GM10266 (cell line): ENCODE measurements around the gene ZNF787.
A peak's percentile ranks its signal among the peaks of the same experiment; 100 is the strongest.

Experiments used
- DNase-seq: peaks from one replicate; pipeline ENCODE4 v3.0.0; 2012; ENCODE audit errors: extremely low spot score
- TF ChIP-seq, protein P1 (sequence below): IDR thresholded peaks from 2 replicates; pipeline ENCODE4 v1.5.1; 2012; ENCODE audit warnings: mild to moderate bottlenecking, low read depth; ENCODE audit not compliant: control insufficient read depth, insufficient read depth; ENCODE audit errors: missing control alignments

ZNF787 gene

DNA sequence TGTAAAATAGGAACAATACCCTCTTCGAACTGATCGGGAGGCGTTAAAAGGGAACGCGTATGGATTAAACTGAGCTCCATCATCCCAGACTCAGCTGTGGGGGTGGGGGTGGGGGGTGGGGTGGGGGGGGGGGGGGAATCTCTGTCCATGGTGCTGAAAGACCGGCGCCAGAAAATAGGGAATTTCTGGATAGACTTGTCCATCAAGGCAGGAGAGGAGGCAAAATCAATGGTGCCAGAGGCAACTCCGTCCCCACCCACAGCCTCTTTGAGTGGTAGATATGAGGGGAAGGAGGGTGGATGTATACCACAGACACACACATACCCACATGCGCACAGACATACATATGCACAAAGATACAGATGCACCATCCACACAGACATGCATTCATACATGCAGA is 37.4 kb downstream of the ZNF787 start:
- TF ChIP-seq, protein P1, sequence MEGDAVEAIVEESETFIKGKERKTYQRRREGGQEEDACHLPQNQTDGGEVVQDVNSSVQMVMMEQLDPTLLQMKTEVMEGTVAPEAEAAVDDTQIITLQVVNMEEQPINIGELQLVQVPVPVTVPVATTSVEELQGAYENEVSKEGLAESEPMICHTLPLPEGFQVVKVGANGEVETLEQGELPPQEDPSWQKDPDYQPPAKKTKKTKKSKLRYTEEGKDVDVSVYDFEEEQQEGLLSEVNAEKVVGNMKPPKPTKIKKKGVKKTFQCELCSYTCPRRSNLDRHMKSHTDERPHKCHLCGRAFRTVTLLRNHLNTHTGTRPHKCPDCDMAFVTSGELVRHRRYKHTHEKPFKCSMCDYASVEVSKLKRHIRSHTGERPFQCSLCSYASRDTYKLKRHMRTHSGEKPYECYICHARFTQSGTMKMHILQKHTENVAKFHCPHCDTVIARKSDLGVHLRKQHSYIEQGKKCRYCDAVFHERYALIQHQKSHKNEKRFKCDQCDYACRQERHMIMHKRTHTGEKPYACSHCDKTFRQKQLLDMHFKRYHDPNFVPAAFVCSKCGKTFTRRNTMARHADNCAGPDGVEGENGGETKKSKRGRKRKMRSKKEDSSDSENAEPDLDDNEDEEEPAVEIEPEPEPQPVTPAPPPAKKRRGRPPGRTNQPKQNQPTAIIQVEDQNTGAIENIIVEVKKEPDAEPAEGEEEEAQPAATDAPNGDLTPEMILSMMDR = no peak
- no peak for DNase-seq

DNA sequence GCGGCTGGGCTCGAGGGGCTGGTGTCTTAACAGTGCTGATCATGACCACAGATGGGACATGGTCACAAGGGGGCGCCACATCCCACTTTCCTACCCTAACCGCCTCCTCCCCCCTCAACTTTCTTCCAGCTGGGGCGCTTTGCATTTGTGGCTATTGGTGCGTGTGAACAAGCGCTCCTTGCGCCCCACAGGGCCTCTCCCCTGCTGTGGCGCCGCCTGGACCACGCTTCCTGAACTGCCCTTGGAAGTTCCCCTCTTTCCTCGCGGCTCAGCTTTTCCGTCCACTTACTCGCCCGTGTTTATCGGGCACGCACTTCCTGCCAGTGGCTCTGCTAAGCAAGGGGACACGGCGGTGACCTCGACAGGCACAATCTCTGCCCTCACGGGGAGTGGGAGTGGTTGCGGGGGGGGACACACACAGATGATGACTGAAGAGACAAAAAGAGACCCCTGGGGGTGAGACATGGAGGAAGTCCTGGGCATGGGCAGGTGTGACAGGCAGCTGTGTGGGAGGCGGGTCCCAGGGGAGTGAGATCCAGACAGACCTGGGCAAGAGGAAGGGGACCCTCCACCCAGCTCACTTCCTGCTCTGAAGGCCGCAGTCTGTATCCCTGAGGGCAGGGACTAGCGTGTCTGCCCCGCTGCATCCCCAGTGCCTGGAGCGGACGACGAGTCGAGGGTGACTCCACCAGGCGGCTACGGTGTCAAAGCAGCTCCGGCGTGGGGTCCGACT is 40.3 kb downstream of the ZNF787 start:
- peak; percentile 89 for DNase-seq
- TF ChIP-seq, protein P1 = peak; percentile 62

DNA sequence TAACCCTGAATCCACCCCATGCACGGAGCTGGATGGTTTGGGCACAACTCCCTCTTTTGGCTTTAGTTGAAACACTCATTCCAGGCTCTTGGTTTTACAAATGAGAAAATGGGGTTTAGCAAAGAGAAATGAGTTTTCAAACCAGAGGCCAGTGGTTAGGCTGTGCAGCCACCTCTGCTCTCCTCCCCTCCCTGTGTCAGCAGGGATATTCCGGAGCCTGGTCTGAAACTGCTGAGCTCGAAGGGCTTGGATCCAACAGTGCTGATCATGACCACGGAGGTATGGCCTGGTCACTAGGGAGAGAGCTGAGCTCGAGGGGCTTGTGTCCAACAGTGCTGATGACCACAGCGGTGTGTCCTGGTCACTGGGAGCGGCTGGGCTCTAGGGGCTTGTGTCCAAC is 41.5 kb downstream of the ZNF787 start:
- no peak for DNase-seq
- TF ChIP-seq, protein P1 = peak; percentile 1

DNA sequence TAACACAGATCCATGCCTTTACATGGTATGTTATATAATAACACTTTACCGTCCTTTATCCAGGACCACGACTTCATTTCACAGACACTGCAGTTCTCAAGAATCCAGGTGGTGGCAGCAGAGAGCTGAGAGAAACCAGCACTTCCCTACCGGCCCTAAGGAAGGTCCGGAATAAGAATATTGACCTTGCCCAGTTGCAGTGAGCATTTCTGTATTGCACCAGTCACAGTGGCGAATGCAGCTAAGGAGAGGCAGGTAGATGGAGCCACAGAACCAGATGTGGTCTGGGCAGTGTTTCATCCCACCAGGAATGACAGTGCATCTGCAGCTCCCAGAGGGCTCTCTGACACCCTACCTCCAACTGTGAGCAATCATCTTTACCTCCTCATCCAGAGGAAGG is 44.6 kb downstream of the ZNF787 start:
- DNase-seq = no peak
- TF ChIP-seq, protein P1 = peak; percentile 51

DNA sequence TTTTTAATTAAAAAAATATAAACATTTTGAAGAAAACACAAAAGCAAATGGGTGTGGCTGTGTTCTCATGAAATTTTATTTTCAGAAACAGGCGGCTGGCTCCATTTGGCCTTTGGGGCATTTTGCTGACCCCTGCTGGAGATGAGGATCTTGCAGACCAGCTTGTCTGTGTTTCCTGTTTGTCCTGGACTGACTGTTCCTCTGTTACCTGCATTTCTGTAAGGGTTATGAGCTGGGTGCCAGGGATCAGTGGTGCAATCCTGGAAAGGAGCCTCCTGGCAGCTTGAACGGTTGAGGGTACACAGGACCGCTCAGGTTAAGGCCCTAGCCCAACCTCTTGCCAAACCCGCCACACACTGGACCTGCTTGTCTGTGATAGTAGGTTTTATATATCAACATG is 49.9 kb downstream of the ZNF787 start:
- TF ChIP-seq, protein P1 = peak; percentile 39
- no peak for DNase-seq

DNA sequence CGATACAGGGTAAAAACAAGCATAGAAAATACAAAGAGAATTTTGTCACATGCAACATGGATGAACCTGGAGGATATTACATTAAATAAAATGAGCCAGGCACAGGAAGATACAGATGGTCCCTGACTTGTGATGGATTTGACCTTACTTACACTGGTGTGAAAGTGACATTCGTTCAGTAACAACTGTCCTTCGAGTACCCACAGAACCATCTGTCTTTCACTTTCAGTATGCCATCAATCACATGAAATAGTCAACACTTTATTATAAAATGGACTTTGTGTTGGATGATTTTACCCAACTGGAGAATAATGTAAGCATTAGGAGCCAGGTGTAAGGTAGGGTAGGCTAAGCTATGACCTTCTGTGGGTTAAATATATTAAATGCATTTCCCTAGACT is 51.5 kb downstream of the ZNF787 start:
- TF ChIP-seq, protein P1 = no peak
- DNase-seq = no peak

DNA sequence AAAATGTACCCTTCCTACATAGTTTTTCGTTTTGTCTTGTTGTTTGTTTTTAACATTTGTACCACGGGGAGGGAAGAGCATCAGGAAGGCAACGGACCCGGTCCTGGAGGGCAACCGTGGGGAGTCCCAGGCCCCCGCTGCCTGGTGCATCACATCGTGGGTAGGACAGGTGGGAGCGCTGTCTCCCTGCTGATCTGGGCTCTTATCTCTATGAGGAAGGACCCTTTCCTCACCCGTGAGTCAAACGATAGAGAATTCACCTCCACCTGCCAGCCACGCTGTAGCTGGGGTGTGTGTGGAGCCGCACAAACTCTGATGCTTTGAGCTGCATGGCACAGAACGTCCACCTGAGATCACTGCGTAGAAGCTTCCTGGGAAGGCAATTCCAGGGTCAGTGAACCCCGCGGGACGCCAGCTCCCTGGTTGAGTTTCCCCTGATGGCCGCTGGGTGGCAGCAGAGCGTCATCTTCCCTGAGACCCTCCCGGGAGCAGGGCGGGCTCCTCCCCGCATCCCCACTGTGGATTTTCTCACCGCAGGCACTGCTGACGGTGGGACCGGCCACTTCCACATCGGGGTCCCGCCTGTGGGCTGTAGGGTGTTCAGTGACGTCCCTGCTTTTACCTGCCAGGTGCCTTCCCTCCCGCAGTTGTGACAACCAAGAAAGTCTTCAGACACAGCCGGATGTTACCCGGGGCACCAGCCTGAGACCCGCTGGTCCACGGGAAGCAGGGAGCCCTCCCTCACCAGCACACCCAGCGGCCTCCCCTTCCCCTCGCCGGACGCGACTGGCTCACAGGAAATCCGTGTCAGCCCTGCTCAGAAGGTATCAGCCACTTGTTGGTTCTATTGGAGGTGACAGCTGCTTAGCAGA is 54.7 kb downstream of the ZNF787 start:
- TF ChIP-seq, protein P1 = peak; percentile 89
- peak; percentile 76 for DNase-seq
